Sciatic nerve (tissue), 2 donors: Measurements from ENCODE around the gene LHFPL2. TPM values are rescaled to one million over a fixed set of nuclear protein-coding genes. Genes with fewer than 3 reads are reported as not detected.

ENCODE experiments used
- ATAC-seq: fragments of 200-7000 bp; cut with Tn5 transposase; one replicate; pipeline ENCODE4 v1.9.1; 2020; ENCODE audit warnings: mild to moderate bottlenecking, moderate library complexity
- DNase-seq: peaks from one replicate; pipeline ENCODE4 v3.0.0-alpha.2; 2020; ENCODE audit warnings: low spot score
- intact Hi-C: fragments of 100-400 bp; cut with DNase I; formaldehyde crosslinking; loops from one replicate; pipeline ENCODE4 v1.14.2; 2022
- total RNA-seq: library from RNA; stranded (reverse); fragmentation: NEBNext Ultra II Directional; extraction: Animal tissue kit (Norgen Biotek cat#: 25700); gene quantifications from one replicate; pipeline ENCODE4 v1.2.1, GENCODE V29; 2021
- donor health status: DM: no; HTN: no; CAD: no.
- donor health status: DM: no; HTN: no; CAD: no.

LHFPL2 gene
- total RNA-seq, 1 donor from 2014 or later: 33.4 TPM

- intact Hi-C loops: no loop called here
- ATAC-seq (no peak), DNase-seq (no peak)
These were observed 125.9 kb downstream of the LHFPL2 start for GRCh38 chr5:78522476-78523260.

- no peak for DNase-seq
- intact Hi-C loops: no loop called here
- no peak for ATAC-seq
These were observed 127.1 kb downstream of the LHFPL2 start for GRCh38 chr5:78521455-78521854.

GRCh38 chr5:78519198-78519941 lies 129.2 kb downstream of the LHFPL2 start:
- intact Hi-C loops: no loop called here
- DNase-seq (no peak), ATAC-seq (no peak)

GRCh38 chr5:78518365-78519197 lies 130.0 kb downstream of the LHFPL2 start:
- DNase-seq: no peak
- intact Hi-C loops: no loop called here

GRCh38 chr5:78515670-78516069 lies 132.9 kb downstream of the LHFPL2 start:
- peak; percentile 62 for ATAC-seq
- intact Hi-C loops: no loop called here
- DNase-seq: no peak

More at GRCh38 chr5:78518365-78519197, 130.0 kb downstream of the LHFPL2 start:
- ATAC-seq: peak; percentile 78

- no peak for DNase-seq
- no peak for ATAC-seq
- intact Hi-C loops: no loop called here
These were observed 133.9 kb downstream of the LHFPL2 start for GRCh38 chr5:78514427-78515330.

- intact Hi-C loops: no loop called here
- no peak for DNase-seq
- no peak for ATAC-seq
These were observed 135.1 kb downstream of the LHFPL2 start for GRCh38 chr5:78513441-78513840.

GRCh38 chr5:78512435-78512834 lies 136.1 kb downstream of the LHFPL2 start:
- intact Hi-C loops: no loop called here
- DNase-seq (no peak), ATAC-seq (no peak)

GRCh38 chr5:78511121-78511906 lies 137.3 kb downstream of the LHFPL2 start:
- intact Hi-C loops: no loop called here
- DNase-seq: no peak
- ATAC-seq: peak; percentile 47

GRCh38 chr5:78509884-78510769 lies 138.4 kb downstream of the LHFPL2 start:
- DNase-seq (peak; percentile 77), ATAC-seq (peak; percentile 74)
- intact Hi-C loops: no loop called here

- ATAC-seq: no peak
- no peak for DNase-seq
- intact Hi-C loops: no loop called here
These were observed 139.3 kb downstream of the LHFPL2 start for GRCh38 chr5:78509145-78509865.

- intact Hi-C loops: no loop called here
- DNase-seq (no peak), ATAC-seq (no peak)
These were observed 140.3 kb downstream of the LHFPL2 start for GRCh38 chr5:78508186-78508765.

GRCh38 chr5:78507531-78507930 lies 141.0 kb downstream of the LHFPL2 start:
- no peak for ATAC-seq
- intact Hi-C loops: no loop called here
- DNase-seq: no peak

GRCh38 chr5:78506261-78507024 lies 142.1 kb downstream of the LHFPL2 start:
- intact Hi-C loops: no loop called here
- DNase-seq: no peak
- no peak for ATAC-seq

- intact Hi-C loops: no loop called here
- DNase-seq: no peak
- no peak for ATAC-seq
These were observed 142.7 kb downstream of the LHFPL2 start for GRCh38 chr5:78505860-78506259.
